Cortex of kidney (tissue), 1 donor: Measurements from ENCODE around the gene RPL19.
"Not testable (repeated sequence)": the region's sequence is repeated elsewhere in the genome, so short reads cannot be mapped to it uniquely, and the experiment has no call there.

Experiments used
- DNase-seq: peaks from one replicate; lab custom pipeline; 2025; lab: John Stamatoyannopoulos, UW

The RPL19 gene

GRCh38 chr17:39244600-39245570, 44.8 kb downstream of the RPL19 start:
- DNase-seq, result no peak

GRCh38 chr17:39246274-39246673, 46.2 kb downstream of the RPL19 start:
- DNase-seq, result no peak

GRCh38 chr17:39250076-39250475, 50.0 kb downstream of the RPL19 start:
- not testable (repeated sequence) for DNase-seq

- DNase-seq, result no peak
Measured at GRCh38 chr17:39251997-39252396, 51.9 kb downstream of the RPL19 start.

- no peak for DNase-seq
Measured at GRCh38 chr17:39252788-39253460, 52.8 kb downstream of the RPL19 start.
